HTERT RPE-1 (cell line): ENCODE measurements around the gene GJD3.

Source experiments
- in situ Hi-C: fragments of 300-500 bp; cut with MboI; formaldehyde crosslinking; loops from 4 replicates; pipeline ENCODE4 v1.14.3; 2020; ENCODE audit warnings: low sequenced_read_pairs

The GJD3 gene

GRCh38 chr17:40323391-40324381 lies 40.9 kb downstream of the GJD3 start:
- in situ Hi-C loops = no loop called here

GRCh38 chr17:40322358-40323315 lies 41.9 kb downstream of the GJD3 start:
- in situ Hi-C loops = no loop called here

GRCh38 chr17:40321961-40322357 lies 42.6 kb downstream of the GJD3 start:
- in situ Hi-C loops = no loop called here

- in situ Hi-C loops = no loop called here
These were observed 43.0 kb downstream of the GJD3 start for GRCh38 chr17:40321524-40321929.

GRCh38 chr17:40320756-40321523 lies 43.6 kb downstream of the GJD3 start:
- in situ Hi-C loops = no loop called here

- in situ Hi-C loops = no loop called here
These were observed 44.6 kb downstream of the GJD3 start for GRCh38 chr17:40319651-40320540.

- in situ Hi-C loops = no loop called here
These were observed 45.6 kb downstream of the GJD3 start for GRCh38 chr17:40318830-40319391.

- in situ Hi-C loops = no loop called here
These were observed 46.4 kb downstream of the GJD3 start for GRCh38 chr17:40317880-40318829.

GRCh38 chr17:40317345-40317873 lies 47.1 kb downstream of the GJD3 start:
- in situ Hi-C loops = no loop called here

GRCh38 chr17:40316571-40317344 lies 47.8 kb downstream of the GJD3 start:
- in situ Hi-C loops = no loop called here

- in situ Hi-C loops = no loop called here
These were observed 48.6 kb downstream of the GJD3 start for GRCh38 chr17:40315678-40316570.

GRCh38 chr17:40315206-40315605 lies 49.3 kb downstream of the GJD3 start:
- in situ Hi-C loops = no loop called here

GRCh38 chr17:40314584-40314956 lies 50.0 kb downstream of the GJD3 start:
- in situ Hi-C loops = no loop called here

GRCh38 chr17:40313668-40314583 lies 50.6 kb downstream of the GJD3 start:
- in situ Hi-C loops = no loop called here
